Esophagus squamous epithelium (tissue), 4 donors: Measurements from ENCODE around the gene LGALS12.

ENCODE experiments used
- CTCF ChIP-seq, 6 experiments: fragments of 450-650 bp in 4 of 6; fragments of 200-600 bp in 2 of 6; sonication (generic) in 2 of 6; IDR thresholded peaks; one replicate each; pipeline ENCODE4 v1.5.1; 2016 to 2019; ENCODE audit warnings: antibody characterized with exemption in 6 of 6, mild to moderate bottlenecking in 4 of 6, moderate library complexity in 4 of 6
- POLR2A ChIP-seq, 4 donors: fragments of 450-650 bp; IDR thresholded peaks; one replicate each; pipeline ENCODE4 v1.6.1; 2017; ENCODE audit warnings: antibody characterized with exemption in 4 of 4, mild to moderate bottlenecking in 4 of 4, moderate library complexity in 3 of 4

- no peak for TF ChIP-seq CTCF (IDR thresholded peaks at IDR 0.05)
- no peak for TF ChIP-seq POLR2A (IDR thresholded peaks at IDR 0.05)
Measured at GRCh38 chr11:63490551-63491239, 15.2 kb upstream of the LGALS12 start, which contains the start of gene PLAAT5.
